ENCODE results near the gene MDP1.

MDP1 gene

GRCh38 chr14:24171422-24172260 lies 44.2 kb downstream of the MDP1 start, which contains the start of gene REC8:
REC8 (plus strand) TSS chr14:24172080; CDS start chr14:24172553, 473 bp downstream.
- H2BK5ac ChIP-seq (ENCODE audit: low read depth, low read length, poor library complexity) = no peak within 1 kb of the TSS
- peak within 1 kb of the TSS; percentile 67 for H3K4me2 ChIP-seq (ENCODE audit: low read length)
- H3K79me1 ChIP-seq (ENCODE audit: low read length) = no peaks in the 10 kb centered on the region
- H3K27ac ChIP-seq (ENCODE audit: low read depth, low read length) = no peak within 1 kb of the TSS
- no peak within 1 kb of the TSS for H3K4ac ChIP-seq (ENCODE audit: low read depth, low read length)
- peak within 1 kb of the TSS; percentile 62 for H3K4me3 ChIP-seq (ENCODE audit: low read depth, low read length)
- no CpG with 5 or more reads among the region's 63 CpGs for WGBS (ENCODE audit: extremely low coverage, insufficient coverage, insufficient read length)
- no peak within 1 kb of the TSS for H2AK5ac ChIP-seq (ENCODE audit: low read length)
- peak within 1 kb of the TSS; percentile 56 for H2AFZ ChIP-seq (ENCODE audit: insufficient read depth, low read length, poor library complexity)
- H2BK12ac ChIP-seq (ENCODE audit: low read length) = no peak within 1 kb of the TSS
- H4K91ac ChIP-seq (ENCODE audit: low read depth, low read length) = peak within 1 kb of the TSS; percentile 26
- no peaks in the 10 kb centered on the region for H3K9me3 ChIP-seq (ENCODE audit: insufficient read depth, low read depth, low read length)
- peaks cover 7 to 13% of the 10 kb centered on the region in 2 experiments for H3K36me3 ChIP-seq (ENCODE audit: control insufficient read depth in 1 of 2, insufficient read depth in 2 of 2, low read length in 2 of 2)
- H4K8ac ChIP-seq (ENCODE audit: low read depth, low read length) = peak within 1 kb of the TSS; percentile 81
- H3K79me2 ChIP-seq (ENCODE audit: control insufficient read depth, insufficient read depth, low read length, poor library complexity) = no peaks in the 10 kb centered on the region
- no peaks in the 10 kb centered on the region for H3K27me3 ChIP-seq (ENCODE audit: insufficient read depth, low read length)
- H3K23ac ChIP-seq (ENCODE audit: low read length) = no peak within 1 kb of the TSS
- no peak for DNase-seq
- no peak within 1 kb of the TSS for H2BK120ac ChIP-seq (ENCODE audit: insufficient read depth, low read length, poor library complexity)
- peak within 1 kb of the TSS; percentile 63 for H4K12ac ChIP-seq (ENCODE audit: low read depth, low read length)
- H3K18ac ChIP-seq (ENCODE audit: low read length) = peak within 1 kb of the TSS; percentile 29
- peaks cover 3 to 7% of the 10 kb centered on the region in 2 experiments for H3K4me1 ChIP-seq (ENCODE audit: control insufficient read depth in 1 of 2, insufficient read depth in 2 of 2, low read length in 2 of 2)
- H3K14ac ChIP-seq (ENCODE audit: low read length) = peak within 1 kb of the TSS; percentile 34
- H3K9ac ChIP-seq (ENCODE audit: low read length) = no peak within 1 kb of the TSS

GRCh38 chr14:24167469-24168114 lies 48.3 kb downstream of the MDP1 start:
- peaks cover 39 to 44% of the 10 kb centered on the region in 2 experiments for H3K36me3 ChIP-seq (ENCODE audit: control insufficient read depth in 1 of 2, insufficient read depth in 2 of 2, low read length in 2 of 2)
- H3K79me1 ChIP-seq (ENCODE audit: low read length) = no peaks in the 10 kb centered on the region
- H3K4me2 ChIP-seq (ENCODE audit: low read length) = no peak overlapping the region
- H3K4me1 ChIP-seq (ENCODE audit: control insufficient read depth in 1 of 2, insufficient read depth in 2 of 2, low read length in 2 of 2) = peaks cover 3 to 7% of the 10 kb centered on the region in 2 experiments
- H3K14ac ChIP-seq (ENCODE audit: low read length) = no peak overlapping the region
- no peak overlapping the region for H3K4me3 ChIP-seq (ENCODE audit: low read depth, low read length)
- no peak overlapping the region for H2AFZ ChIP-seq (ENCODE audit: insufficient read depth, low read length, poor library complexity)
- H3K4ac ChIP-seq (ENCODE audit: low read depth, low read length) = no peak overlapping the region
- no peak overlapping the region for H3K18ac ChIP-seq (ENCODE audit: low read length)
- H2BK5ac ChIP-seq (ENCODE audit: low read depth, low read length, poor library complexity) = no peak overlapping the region
- H3K27me3 ChIP-seq (ENCODE audit: insufficient read depth, low read length) = no peaks in the 10 kb centered on the region
- WGBS (ENCODE audit: extremely low coverage, insufficient coverage, insufficient read length) = no CpG with 5 or more reads among the region's 3 CpGs
- no peak overlapping the region for H4K91ac ChIP-seq (ENCODE audit: low read depth, low read length)
- H4K12ac ChIP-seq (ENCODE audit: low read depth, low read length) = no peak overlapping the region
- no peaks in the 10 kb centered on the region for H3K9me3 ChIP-seq (ENCODE audit: insufficient read depth, low read depth, low read length)
- H2BK12ac ChIP-seq (ENCODE audit: low read length) = no peak overlapping the region
- H3K23ac ChIP-seq (ENCODE audit: low read length) = no peak overlapping the region
- no peak overlapping the region for H2AK5ac ChIP-seq (ENCODE audit: low read length)
- no peak overlapping the region for H4K8ac ChIP-seq (ENCODE audit: low read depth, low read length)
- no peak for DNase-seq
- no peak overlapping the region for H2BK120ac ChIP-seq (ENCODE audit: insufficient read depth, low read length, poor library complexity)
- H3K9ac ChIP-seq (ENCODE audit: low read length) = no peak overlapping the region
- no peak overlapping the region for H3K27ac ChIP-seq (ENCODE audit: low read depth, low read length)
- H3K79me2 ChIP-seq (ENCODE audit: control insufficient read depth, insufficient read depth, low read length, poor library complexity) = no peaks in the 10 kb centered on the region

- Histone ChIP-seq H3K27me3 (ENCODE audit: insufficient read depth, low read length) (no peaks in the 10 kb centered on the region), H2BK120ac (ENCODE audit: insufficient read depth, low read length, poor library complexity) (no peak overlapping the region), H3K9me3 (ENCODE audit: insufficient read depth, low read depth, low read length) (no peaks in the 10 kb centered on the region), H2AK5ac (ENCODE audit: low read length) (no peak overlapping the region), H3K36me3 (ENCODE audit: control insufficient read depth in 1 of 2, insufficient read depth in 2 of 2, low read length in 2 of 2) (peaks cover 42 to 44% of the 10 kb centered on the region in 2 experiments), H3K9ac (ENCODE audit: low read length) (no peak overlapping the region), H3K4me2 (ENCODE audit: low read length) (no peak overlapping the region), H3K27ac (ENCODE audit: low read depth, low read length) (no peak overlapping the region), H3K4me3 (ENCODE audit: low read depth, low read length) (no peak overlapping the region), H3K23ac (ENCODE audit: low read length) (no peak overlapping the region), H4K8ac (ENCODE audit: low read depth, low read length) (no peak overlapping the region), H3K79me1 (ENCODE audit: low read length) (peaks cover 4% of the 10 kb centered on the region), H3K4me1 (ENCODE audit: control insufficient read depth in 1 of 2, insufficient read depth in 2 of 2, low read length in 2 of 2) (peaks cover 6 to 7% of the 10 kb centered on the region in 2 experiments), H2BK5ac (ENCODE audit: low read depth, low read length, poor library complexity) (no peak overlapping the region), H4K12ac (ENCODE audit: low read depth, low read length) (no peak overlapping the region), H3K18ac (ENCODE audit: low read length) (no peak overlapping the region), H3K79me2 (ENCODE audit: control insufficient read depth, insufficient read depth, low read length, poor library complexity) (peaks cover 2% of the 10 kb centered on the region), H2BK12ac (ENCODE audit: low read length) (no peak overlapping the region), H4K91ac (ENCODE audit: low read depth, low read length) (no peak overlapping the region), H3K4ac (ENCODE audit: low read depth, low read length) (no peak overlapping the region), H2AFZ (ENCODE audit: insufficient read depth, low read length, poor library complexity) (no peak overlapping the region), H3K14ac (ENCODE audit: low read length) (no peak overlapping the region)
- DNase-seq = no peak
- no CpG with 5 or more reads among the region's 5 CpGs for WGBS (ENCODE audit: extremely low coverage, insufficient coverage, insufficient read length)
These were observed 50.1 kb downstream of the MDP1 start for GRCh38 chr14:24165785-24166184.

DNA sequence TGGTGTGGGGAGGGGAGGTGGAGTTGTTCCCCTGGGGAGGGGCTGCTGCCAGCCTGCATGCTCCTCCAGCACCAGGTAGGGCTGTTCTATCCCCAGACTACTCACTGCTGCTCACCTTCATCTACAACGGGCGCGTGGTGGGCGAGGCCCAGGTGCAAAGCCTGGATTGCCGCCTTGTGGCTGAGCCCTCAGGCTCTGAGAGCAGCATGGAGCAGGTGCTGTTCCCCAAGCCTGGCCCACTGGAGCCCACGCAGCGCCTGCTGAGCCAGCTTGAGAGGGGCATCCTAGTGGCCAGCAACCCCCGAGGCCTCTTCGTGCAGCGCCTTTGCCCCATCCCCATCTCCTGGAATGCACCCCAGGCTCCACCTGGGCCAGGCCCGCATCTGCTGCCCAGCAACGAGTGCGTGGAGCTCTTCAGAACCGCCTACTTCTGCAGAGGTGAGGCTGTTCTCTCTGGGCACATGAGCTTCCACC lies 51.3 kb downstream of the MDP1 start:
- peak in 1 of 2 donors; percentile 41 for DNase-seq
- H2AK5ac ChIP-seq (ENCODE audit: low read length) = no peak overlapping the region
- H3K9ac ChIP-seq (ENCODE audit: low read length) = no peak overlapping the region
- no peak overlapping the region for H3K14ac ChIP-seq (ENCODE audit: low read length)
- no peak overlapping the region for H4K91ac ChIP-seq (ENCODE audit: low read depth, low read length)
- H3K18ac ChIP-seq (ENCODE audit: low read length) = no peak overlapping the region
- peaks cover 6 to 7% of the 10 kb centered on the region in 2 experiments for H3K4me1 ChIP-seq (ENCODE audit: control insufficient read depth in 1 of 2, insufficient read depth in 2 of 2, low read length in 2 of 2)
- no peak overlapping the region for H2BK5ac ChIP-seq (ENCODE audit: low read depth, low read length, poor library complexity)
- no CpG with 5 or more reads among the region's 14 CpGs for WGBS (ENCODE audit: extremely low coverage, insufficient coverage, insufficient read length)
- no peak overlapping the region for H2BK12ac ChIP-seq (ENCODE audit: low read length)
- H3K27me3 ChIP-seq (ENCODE audit: insufficient read depth, low read length) = no peaks in the 10 kb centered on the region
- H3K27ac ChIP-seq (ENCODE audit: low read depth, low read length) = no peak overlapping the region
- H3K4me2 ChIP-seq (ENCODE audit: low read length) = no peak overlapping the region
- H3K4ac ChIP-seq (ENCODE audit: low read depth, low read length) = no peak overlapping the region
- H3K79me2 ChIP-seq (ENCODE audit: control insufficient read depth, insufficient read depth, low read length, poor library complexity) = peaks cover 2% of the 10 kb centered on the region
- H2AFZ ChIP-seq (ENCODE audit: insufficient read depth, low read length, poor library complexity) = no peak overlapping the region
- peaks cover 4% of the 10 kb centered on the region for H3K79me1 ChIP-seq (ENCODE audit: low read length)
- no peak overlapping the region for H4K12ac ChIP-seq (ENCODE audit: low read depth, low read length)
- H2BK120ac ChIP-seq (ENCODE audit: insufficient read depth, low read length, poor library complexity) = no peak overlapping the region
- H3K36me3 ChIP-seq (ENCODE audit: control insufficient read depth in 1 of 2, insufficient read depth in 2 of 2, low read length in 2 of 2) = peaks cover 55 to 56% of the 10 kb centered on the region in 2 experiments
- H3K23ac ChIP-seq (ENCODE audit: low read length) = no peak overlapping the region
- no peaks in the 10 kb centered on the region for H3K9me3 ChIP-seq (ENCODE audit: insufficient read depth, low read depth, low read length)
- no peak overlapping the region for H3K4me3 ChIP-seq (ENCODE audit: low read depth, low read length)
- H4K8ac ChIP-seq (ENCODE audit: low read depth, low read length) = no peak overlapping the region
